Activated CD4-positive, alpha-beta memory T cell treated with anti-CD3 and anti-CD28 coated beads for 36 hours (primary cell): Measurements from ENCODE around the gene MAP4K1. TPM values are rescaled to one million over a fixed set of nuclear protein-coding genes. Genes with fewer than 3 reads are reported as not detected.
"Not testable (repeated sequence)": the region's sequence is repeated elsewhere in the genome, so short reads cannot be mapped to it uniquely, and the experiment has no call there.

Source experiments
- CTCF ChIA-PET: fragments of 350-600 bp; sonication (Branson Sonifier 250); formaldehyde crosslinking; loops from one replicate; lab custom pipeline; 2021; ENCODE audit warnings: antibody characterized with exemption, inconsistent platforms; lab: Charles Lee
- POLR2A ChIA-PET: fragments of 350-600 bp; sonication (Branson Sonifier 250); formaldehyde crosslinking; loops from one replicate; lab custom pipeline; 2021; ENCODE audit warnings: antibody characterized with exemption; lab: Charles Lee
- DNase-seq: peaks from one replicate; pipeline ENCODE4 v3.0.0-alpha.2; 2020
- H3K27ac Mint-ChIP-seq: one replicate; pipeline ENCODE4 v1.8.0; 2021; ENCODE audit warnings: mixed read lengths
- H3K27me3 Mint-ChIP-seq: one replicate; pipeline ENCODE4 v1.8.0; 2021; ENCODE audit warnings: mixed read lengths
- H3K36me3 Mint-ChIP-seq: one replicate; pipeline ENCODE4 v1.8.0; 2021; ENCODE audit warnings: mixed read lengths
- H3K4me1 Mint-ChIP-seq: one replicate; pipeline ENCODE4 v1.8.0; 2021; ENCODE audit warnings: low read depth, mixed read lengths
- H3K4me3 Mint-ChIP-seq: one replicate; pipeline ENCODE4 v1.8.0; 2021; ENCODE audit warnings: mild to moderate bottlenecking, mixed read lengths
- H3K9me3 Mint-ChIP-seq: one replicate; pipeline ENCODE4 v1.8.0; 2021; ENCODE audit warnings: mixed read lengths
- intact Hi-C: fragments of 100-400 bp; cut with micrococcal nuclease; formaldehyde crosslinking; loops from one replicate; pipeline ENCODE4 v1.15.1; 2023
- total RNA-seq, 2 experiments: library from RNA; stranded (reverse); gene quantifications; one replicate each; pipeline ENCODE4 v1.2.3, GENCODE V29; 2021

The MAP4K1 gene
- total RNA-seq, 2 experiments from 2014 or later: 205 TPM

GRCh38 chr19:38553239-38553638 lies 64.5 kb downstream of the MAP4K1 start:
- H3K4me1 Mint-ChIP-seq: peaks cover 48% of the 10 kb centered on the region
- CTCF ChIA-PET: interaction anchor here (1.4 to 1.5 kb wide), 2 partner anchors 9 to 81 kb away, joined by 3 to 6 read pairs; no protein-coding TSS in a partner anchor
- H3K4me3 Mint-ChIP-seq, H3K27ac Mint-ChIP-seq, H3K36me3 Mint-ChIP-seq, DNase-seq, intact Hi-C loops, H3K27me3 Mint-ChIP-seq, H3K9me3 Mint-ChIP-seq: not testable (repeated sequence)
- POLR2A ChIA-PET: interaction anchor here (0.6 kb wide), 1 partner anchor 216 kb away, joined by 5 read pairs; no protein-coding TSS in a partner anchor

GRCh38 chr19:38551450-38551813 lies 66.3 kb downstream of the MAP4K1 start:
- Mint-ChIP-seq H3K9me3 (no peaks in the 10 kb centered on the region), H3K4me1 (peaks cover 35% of the 10 kb centered on the region), H3K36me3 (no peaks in the 10 kb centered on the region), H3K27me3 (no peaks in the 10 kb centered on the region), H3K4me3 (peak overlapping the region; percentile 12), H3K27ac (peak overlapping the region; percentile 57)
- DNase-seq: peak; percentile 92
- intact Hi-C loops: loop anchor here (1.0 kb wide), 1 partner anchor 8 kb away; no protein-coding TSS in a partner anchor
- ChIA-PET CTCF (interaction anchor here (0.9 to 1.6 kb wide), 4 partner anchors 35 to 149 kb away, joined by 3 to 6 read pairs (median 4); partner anchors contain the start of genes EIF3K and FAM98C), POLR2A (interaction anchor here (1.3 to 1.5 kb wide), 2 partner anchors 67 to 280 kb away, joined by 3 to 4 read pairs; partner anchors contain the start of genes ECH1 and EIF3K)

- peaks cover 33% of the 10 kb centered on the region for H3K4me1 Mint-ChIP-seq
- POLR2A ChIA-PET: no interaction called here
- no peak for DNase-seq
- no peak overlapping the region for H3K27ac Mint-ChIP-seq
- no peak overlapping the region for H3K4me3 Mint-ChIP-seq
- CTCF ChIA-PET: interaction anchor here (1.6 kb wide), 1 partner anchor 148 kb away, joined by 5 read pairs; the partner anchor contains the start of gene FAM98C
- no peaks in the 10 kb centered on the region for H3K9me3 Mint-ChIP-seq
- intact Hi-C loops: no loop called here
- no peaks in the 10 kb centered on the region for H3K36me3 Mint-ChIP-seq
- no peaks in the 10 kb centered on the region for H3K27me3 Mint-ChIP-seq
These were observed 67.4 kb downstream of the MAP4K1 start for GRCh38 chr19:38550376-38550775.

DNA sequence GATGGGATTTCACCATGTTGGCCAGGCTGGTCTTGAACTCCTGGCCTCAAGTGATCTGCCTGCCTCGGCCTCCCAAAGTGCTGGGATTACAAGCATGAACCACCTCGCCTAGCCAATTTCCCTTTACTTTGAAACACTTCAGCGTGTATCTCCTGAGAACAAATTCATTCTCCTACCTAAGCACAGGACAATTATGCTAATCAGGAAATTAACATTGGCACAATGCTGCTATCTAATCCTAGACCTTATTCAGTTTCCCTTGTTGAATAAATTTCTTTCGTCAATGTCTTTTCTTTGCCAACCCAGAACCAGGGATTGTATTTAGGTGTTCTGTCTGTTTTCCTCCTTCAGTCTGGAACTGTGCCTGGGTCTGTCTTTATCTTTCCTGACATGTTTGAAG lies 67.8 kb downstream of the MAP4K1 start:
- no peak overlapping the region for H3K27ac Mint-ChIP-seq
- no peak for DNase-seq
- H3K36me3 Mint-ChIP-seq: no peaks in the 10 kb centered on the region
- H3K27me3 Mint-ChIP-seq: no peaks in the 10 kb centered on the region
- CTCF ChIA-PET: interaction anchor here (0.6 kb wide), 1 partner anchor 625 kb away, joined by 3 read pairs; no protein-coding TSS in a partner anchor
- no peaks in the 10 kb centered on the region for H3K9me3 Mint-ChIP-seq
- intact Hi-C loops: no loop called here
- peaks cover 33% of the 10 kb centered on the region for H3K4me1 Mint-ChIP-seq
- H3K4me3 Mint-ChIP-seq: no peak overlapping the region
- POLR2A ChIA-PET: interaction anchor here (0.7 kb wide), 1 partner anchor 321 kb away, joined by 4 read pairs; no protein-coding TSS in a partner anchor

DNA sequence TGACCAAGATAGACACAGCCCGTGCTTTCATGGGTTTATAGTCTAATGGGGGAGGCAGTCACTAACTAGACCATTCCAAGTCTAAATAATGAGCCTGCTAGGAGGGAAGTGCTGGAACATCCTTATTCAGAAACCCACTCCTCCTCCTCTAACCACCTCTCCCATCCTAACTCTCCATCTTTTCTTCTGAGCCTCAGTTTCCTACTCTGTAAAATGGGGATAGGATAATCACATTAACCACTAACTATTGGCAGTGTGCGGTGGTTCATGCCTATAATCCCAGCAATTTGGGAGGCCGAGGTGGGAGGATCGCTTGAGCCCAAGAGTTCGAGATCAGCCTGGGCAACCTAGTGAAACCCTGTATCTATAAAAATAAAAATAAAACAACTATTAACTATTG lies 68.7 kb downstream of the MAP4K1 start:
- Mint-ChIP-seq H3K4me3 (no peak overlapping the region), H3K4me1 (peaks cover 35% of the 10 kb centered on the region), H3K9me3 (no peaks in the 10 kb centered on the region), H3K36me3 (no peaks in the 10 kb centered on the region), H3K27me3 (no peaks in the 10 kb centered on the region), H3K27ac (no peak overlapping the region)
- ChIA-PET CTCF (interaction anchor here (0.6 kb wide), 1 partner anchor 626 kb away, joined by 3 read pairs; no protein-coding TSS in a partner anchor), POLR2A (interaction anchor here (0.7 kb wide), 1 partner anchor 322 kb away, joined by 4 read pairs; no protein-coding TSS in a partner anchor)
- DNase-seq: no peak
- intact Hi-C loops: no loop called here

DNA sequence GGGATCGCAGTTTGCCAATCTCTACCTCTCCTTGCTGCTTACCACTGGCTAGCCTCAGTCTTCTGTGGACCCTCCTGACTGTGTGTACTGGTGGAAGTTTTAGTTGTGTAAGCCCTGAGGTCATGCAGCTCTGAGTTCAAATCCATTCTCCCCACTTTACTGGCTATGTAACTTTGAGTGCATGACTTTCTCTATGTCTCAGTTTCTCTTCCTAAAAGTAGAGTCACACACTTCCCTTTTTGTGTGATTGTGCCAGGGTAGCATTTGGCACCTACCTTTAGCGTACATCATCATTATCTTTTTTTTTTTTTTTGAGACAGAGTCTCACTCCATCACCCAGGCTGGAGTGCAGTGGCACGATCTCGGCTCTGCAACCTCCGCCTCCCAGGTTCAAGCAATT lies 70.3 kb downstream of the MAP4K1 start:
- Mint-ChIP-seq H3K4me1 (peaks cover 29% of the 10 kb centered on the region), H3K4me3 (no peak overlapping the region), H3K36me3 (no peaks in the 10 kb centered on the region), H3K9me3 (no peaks in the 10 kb centered on the region), H3K27me3 (no peaks in the 10 kb centered on the region), H3K27ac (no peak overlapping the region)
- POLR2A ChIA-PET: no interaction called here
- CTCF ChIA-PET: interaction anchor here (1.0 to 5.4 kb wide), 2 partner anchors 88 to 145 kb away, joined by 3 to 75 read pairs; partner anchors contain the start of gene FAM98C
- intact Hi-C loops: no loop called here
- DNase-seq: no peak

DNA sequence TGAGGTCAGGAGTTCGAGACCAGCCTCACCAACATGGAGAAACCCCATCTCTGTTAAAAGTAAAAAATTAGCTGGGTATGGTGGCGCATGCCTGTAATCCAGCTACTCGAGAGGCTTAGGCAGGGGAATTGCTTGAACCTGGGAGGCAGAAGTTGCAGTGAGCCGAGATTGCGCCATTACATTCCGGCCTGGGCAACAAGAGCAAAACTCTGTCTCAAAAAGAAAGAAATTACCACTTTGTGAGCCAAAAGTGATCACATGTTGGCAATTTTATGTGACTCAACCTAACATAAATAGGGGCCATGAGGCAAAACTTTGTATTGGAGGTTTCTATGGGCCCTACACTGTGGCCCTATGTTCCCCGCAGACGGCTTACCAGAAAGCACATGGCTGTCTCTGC lies 72.2 kb downstream of the MAP4K1 start:
- no peak for DNase-seq
- intact Hi-C loops: no loop called here
- CTCF ChIA-PET: interaction anchor here (1.1 to 5.4 kb wide), 8 partner anchors 19 to 341 kb away, joined by 3 to 75 read pairs (median 4); partner anchors contain the start of genes EIF3K and MAP4K1
- Mint-ChIP-seq H3K27ac (no peak overlapping the region), H3K36me3 (no peaks in the 10 kb centered on the region), H3K27me3 (no peaks in the 10 kb centered on the region), H3K4me3 (no peak overlapping the region), H3K9me3 (peaks cover 4% of the 10 kb centered on the region), H3K4me1 (peaks cover 19% of the 10 kb centered on the region)
- POLR2A ChIA-PET: no interaction called here

- Mint-ChIP-seq H3K27me3 (no peaks in the 10 kb centered on the region), H3K27ac (peak overlapping the region; percentile 30), H3K4me3 (no peak overlapping the region), H3K9me3 (peaks cover 4% of the 10 kb centered on the region), H3K4me1 (peaks cover 20% of the 10 kb centered on the region), H3K36me3 (no peaks in the 10 kb centered on the region)
- no peak for DNase-seq
- intact Hi-C loops: loop anchor here (1.0 kb wide), 2 partner anchors 74 to 90 kb away; no protein-coding TSS in a partner anchor
- ChIA-PET CTCF (interaction anchor here (0.7 to 5.4 kb wide), 15 partner anchors 8 to 386 kb away, joined by 3 to 75 read pairs (median 4); partner anchors contain the start of genes EIF3K, FAM98C, MAP4K1 and MRPS12), POLR2A (no interaction called here)
These were observed 73.0 kb downstream of the MAP4K1 start for GRCh38 chr19:38544569-38545315.

GRCh38 chr19:38543807-38544568 lies 73.8 kb downstream of the MAP4K1 start:
- ChIA-PET CTCF (interaction anchor here (0.7 to 5.4 kb wide), 13 partner anchors 8 to 386 kb away, joined by 3 to 75 read pairs (median 5); partner anchors contain the start of genes EIF3K, FAM98C, MAP4K1 and MRPS12), POLR2A (no interaction called here)
- intact Hi-C loops: loop anchor here (1.0 kb wide), 2 partner anchors 74 to 90 kb away; no protein-coding TSS in a partner anchor
- Mint-ChIP-seq H3K27ac (peak overlapping the region; percentile 26), H3K9me3 (peaks cover 4% of the 10 kb centered on the region), H3K36me3 (no peaks in the 10 kb centered on the region), H3K4me3 (peak overlapping the region; percentile 51), H3K4me1 (peaks cover 27% of the 10 kb centered on the region), H3K27me3 (no peaks in the 10 kb centered on the region)
- DNase-seq: peak; percentile 65

DNA sequence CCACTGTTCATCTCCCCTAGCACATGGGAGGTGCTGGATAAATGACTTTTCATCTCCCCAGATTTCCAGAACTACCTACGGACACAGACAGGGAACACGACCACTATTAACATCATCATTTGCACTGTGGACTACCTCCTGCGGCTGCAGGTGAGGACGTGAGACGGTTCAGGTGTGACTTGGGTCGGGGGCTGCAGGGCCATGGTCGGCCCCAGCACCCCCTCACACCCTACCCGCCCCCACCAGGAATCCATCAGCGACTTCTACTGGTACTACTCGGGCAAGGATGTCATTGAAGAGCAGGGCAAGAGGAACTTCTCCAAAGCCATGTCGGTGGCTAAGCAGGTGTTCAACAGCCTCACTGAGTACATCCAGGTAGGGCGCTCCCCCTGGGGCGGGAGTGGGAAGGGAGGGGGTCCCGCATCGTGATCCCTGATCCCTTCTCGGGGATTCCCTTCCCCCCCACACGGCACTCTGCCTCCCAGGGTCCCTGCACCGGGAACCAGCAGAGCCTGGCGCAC lies 74.4 kb downstream of the MAP4K1 start:
- no peak overlapping the region for H3K4me3 Mint-ChIP-seq
- CTCF ChIA-PET: interaction anchor here (0.7 to 5.4 kb wide), 6 partner anchors 12 to 387 kb away, joined by 3 to 75 read pairs (median 5); partner anchors contain the start of genes EIF3K, FAM98C, MAP4K1 and MRPS12

DNA sequence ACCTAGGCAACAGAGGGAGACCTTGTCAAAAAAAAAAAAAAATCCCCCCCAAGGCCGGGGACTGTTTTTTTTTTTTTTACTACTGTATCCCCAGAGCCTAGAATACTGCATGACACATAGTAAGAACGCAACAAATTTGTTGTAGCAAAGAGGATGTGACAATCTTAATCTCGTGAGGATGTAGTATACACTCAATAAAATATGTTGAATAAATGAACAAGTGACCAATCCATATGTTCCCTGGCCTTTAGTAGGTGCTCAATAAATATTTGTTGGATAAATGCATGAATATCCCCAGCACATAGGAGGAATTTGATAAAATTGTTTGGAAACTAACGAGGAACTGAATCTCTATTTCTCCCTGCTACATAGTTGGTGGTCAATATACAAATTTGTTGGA lies 75.7 kb downstream of the MAP4K1 start:
- Mint-ChIP-seq H3K4me1 (peaks cover 45% of the 10 kb centered on the region), H3K27me3 (no peaks in the 10 kb centered on the region), H3K27ac (no peak overlapping the region), H3K9me3 (peaks cover 4% of the 10 kb centered on the region), H3K4me3 (no peak overlapping the region), H3K36me3 (no peaks in the 10 kb centered on the region)
- CTCF ChIA-PET: interaction anchor here (0.8 to 1.3 kb wide), 2 partner anchors 76 to 139 kb away, joined by 3 to 4 read pairs; partner anchors contain the start of genes EIF3K and FAM98C
- intact Hi-C loops: no loop called here
- POLR2A ChIA-PET: interaction anchor here (0.7 kb wide), 1 partner anchor 307 kb away, joined by 4 read pairs; no protein-coding TSS in a partner anchor
- no peak for DNase-seq

More for the DNA sequence above, 74.4 kb downstream of the MAP4K1 start:
- H3K4me1 Mint-ChIP-seq: peaks cover 33% of the 10 kb centered on the region
- DNase-seq: no peak
- H3K36me3 Mint-ChIP-seq: no peaks in the 10 kb centered on the region
- POLR2A ChIA-PET: no interaction called here
- intact Hi-C loops: no loop called here
- H3K27ac Mint-ChIP-seq: no peak overlapping the region
- peaks cover 4% of the 10 kb centered on the region for H3K9me3 Mint-ChIP-seq
- H3K27me3 Mint-ChIP-seq: no peaks in the 10 kb centered on the region
